PC-9 (cell line): ENCODE results near the gene CUL9. TPM values are rescaled to one million over a fixed set of nuclear protein-coding genes. Genes with fewer than 3 reads are reported as not detected.

ENCODE experiments used
- BruUV-seq: library from RNA; stranded (reverse); fragments of 400-500 nt; replicated peaks from 2 replicates; lab custom pipeline; 2021; lab: Mats Ljungman, UMichigan
- CTCF ChIA-PET: fragments of 300-600 bp; sonication (Branson Sonifier 250); formaldehyde crosslinking; loops from one replicate; lab custom pipeline; 2022; ENCODE audit warnings: antibody characterized with exemption; lab: Charles Lee
- POLR2A ChIA-PET: fragments of 300-600 bp; sonication (Branson Sonifier 250); formaldehyde crosslinking; loops from one replicate; lab custom pipeline; 2022; ENCODE audit warnings: antibody characterized with exemption; ENCODE audit not compliant: unreplicated experiment; lab: Charles Lee
- DNase-seq, 2 experiments: peaks; one replicate each; pipeline versions ENCODE4 v3.0.0 to v3.0.0-alpha.2; 2015 to 2022; ENCODE audit warnings: mixed read lengths in 1 of 2
- H2AFZ ChIP-seq: fragments of 200-600 bp; sonication (generic); 2 replicates; pipeline ENCODE4 v1.8.1; 2017; ENCODE audit warnings: antibody characterized with exemption
- H3F3A ChIP-seq: fragments of 200-600 bp; sonication (generic); 2 replicates; pipeline ENCODE4 v1.8.1; 2017; ENCODE audit warnings: antibody characterized with exemption, mild to moderate bottlenecking, low read depth; ENCODE audit not compliant: insufficient read depth
- H3K27ac ChIP-seq: fragments of 200-600 bp; sonication (generic); 2 replicates; pipeline ENCODE4 v1.6.1; 2016; ENCODE audit warnings: mixed run types
- H3K27me3 ChIP-seq: fragments of 200-600 bp; sonication (generic); 2 replicates; pipeline ENCODE4 v1.6.1; 2016; ENCODE audit warnings: low read depth, mixed run types; ENCODE audit not compliant: insufficient read depth
- H3K36me3 ChIP-seq: fragments of 200-600 bp; sonication (generic); 2 replicates; pipeline ENCODE4 v1.6.1; 2016; ENCODE audit warnings: low read depth, mixed run types
- H3K4me1 ChIP-seq: fragments of 200-600 bp; sonication (generic); replicated peaks from 2 replicates; pipeline ENCODE4 v1.6.1; 2016; ENCODE audit warnings: mixed run types; ENCODE audit not compliant: insufficient read depth
- H3K4me2 ChIP-seq: fragments of 200-600 bp; sonication (generic); 2 replicates; pipeline ENCODE4 v1.6.1; 2017; ENCODE audit warnings: mixed run types
- H3K4me3 ChIP-seq: fragments of 200-600 bp; sonication (generic); 2 replicates; pipeline ENCODE4 v1.6.1; 2016; ENCODE audit warnings: mixed run types
- H3K79me2 ChIP-seq: fragments of 200-600 bp; sonication (generic); 2 replicates; pipeline ENCODE4 v1.6.1; 2017; ENCODE audit warnings: low read depth, mixed run types
- H3K9me2 ChIP-seq: fragments of 200-600 bp; sonication (generic); 2 replicates; pipeline ENCODE4 v1.8.1; 2017; ENCODE audit warnings: mild to moderate bottlenecking; ENCODE audit not compliant: insufficient read depth
- H3K9me3 ChIP-seq: fragments of 200-600 bp; sonication (generic); 2 replicates; pipeline ENCODE4 v1.8.1; 2016; ENCODE audit warnings: low read depth; ENCODE audit not compliant: insufficient read depth
- H4K20me1 ChIP-seq: fragments of 200-600 bp; sonication (generic); 2 replicates; pipeline ENCODE4 v1.8.1; 2017; ENCODE audit not compliant: insufficient read depth
- CTCF ChIP-seq: fragments of 200-600 bp; sonication (generic); conservative IDR thresholded peaks from 2 replicates; pipeline ENCODE4 v1.6.1; 2017; ENCODE audit warnings: mixed run types, antibody characterized with exemption, mild to moderate bottlenecking, moderate library complexity
- EZH2 ChIP-seq: fragments of 200-600 bp; sonication (generic); IDR thresholded peaks from 2 replicates; pipeline ENCODE4 v1.8.0; 2017; ENCODE audit warnings: antibody characterized with exemption, low read depth
- intact Hi-C: fragments of 100-400 bp; cut with micrococcal nuclease; formaldehyde crosslinking; loops from one replicate; pipeline ENCODE4 v1.10.0; 2022; ENCODE audit not compliant: unreplicated experiment
- total RNA-seq: library from RNA; stranded (reverse); gene quantifications from 2 replicates; pipeline ENCODE4 v1.2.3, GENCODE V29; 2021

The CUL9 gene
- total RNA-seq, 1 experiment from 2014 or later, result 52.8 TPM

GRCh38 chr6:43248101-43248500 is 66.1 kb downstream of the CUL9 start:
- no peak overlapping the region for H3K27ac ChIP-seq
- no peaks in the 10 kb centered on the region for H3K79me2 ChIP-seq
- H3K4me2 ChIP-seq, result no peak overlapping the region; the same call in 1 of the 2 replicates
- H3K4me1 ChIP-seq, result no peaks in the 10 kb centered on the region
- no peak for DNase-seq
- H3F3A ChIP-seq, result no peaks in the 10 kb centered on the region; the same call in 1 of the 2 replicates
- ChIA-PET CTCF (no interaction called here), POLR2A (no interaction called here)
- H3K36me3 ChIP-seq, result no peaks in the 10 kb centered on the region
- H3K4me3 ChIP-seq, result no peak overlapping the region
- no TSS peak for BruUV-seq
- TF ChIP-seq EZH2 (no peak), CTCF (no peak)
- intact Hi-C loops, result no loop called here
- peaks cover 22% of the 10 kb centered on the region for H3K27me3 ChIP-seq
- no peaks in the 10 kb centered on the region for H3K9me2 ChIP-seq
- no peaks in the 10 kb centered on the region for H4K20me1 ChIP-seq
- no peaks in the 10 kb centered on the region for H3K9me3 ChIP-seq
- peak overlapping the region; percentile 82; the same call in 1 of the 2 replicates for H2AFZ ChIP-seq

- TF ChIP-seq EZH2, result no peak
- TF ChIP-seq CTCF, result no peak
- Histone ChIP-seq H4K20me1 (no peaks in the 10 kb centered on the region), H3K27me3 (peaks cover 20% of the 10 kb centered on the region), H3K9me3 (no peaks in the 10 kb centered on the region), H3K27ac (no peak overlapping the region), H3K36me3 (no peaks in the 10 kb centered on the region), H3K4me3 (no peak overlapping the region), H3F3A (no peaks in the 10 kb centered on the region; the same call in 1 of the 2 replicates), H3K4me1 (no peaks in the 10 kb centered on the region), H2AFZ (no peak overlapping the region), H3K4me2 (no peak overlapping the region), H3K79me2 (no peaks in the 10 kb centered on the region), H3K9me2 (no peaks in the 10 kb centered on the region)
- CTCF ChIA-PET, result no interaction called here
- DNase-seq, result no peak
- intact Hi-C loops, result no loop called here
- POLR2A ChIA-PET, result no interaction called here
- no TSS peak for BruUV-seq
Measured at GRCh38 chr6:43248791-43249190, 66.8 kb downstream of the CUL9 start.

- Histone ChIP-seq H3K27me3 (peaks cover 8% of the 10 kb centered on the region; the same call in 1 of the 2 replicates), H3K27ac (no peak overlapping the region), H3F3A (no peaks in the 10 kb centered on the region; the same call in 1 of the 2 replicates), H3K9me2 (no peaks in the 10 kb centered on the region), H3K79me2 (no peaks in the 10 kb centered on the region), H3K4me3 (no peak overlapping the region), H3K36me3 (no peaks in the 10 kb centered on the region), H3K4me2 (peak overlapping the region; percentile 32; the same call in 1 of the 2 replicates), H3K4me1 (no peaks in the 10 kb centered on the region), H2AFZ (no peak overlapping the region), H3K9me3 (no peaks in the 10 kb centered on the region), H4K20me1 (no peaks in the 10 kb centered on the region)
- POLR2A ChIA-PET, result no interaction called here
- no peak for TF ChIP-seq EZH2
- no peak for TF ChIP-seq CTCF
- DNase-seq, result no peak
- intact Hi-C loops, result no loop called here
- BruUV-seq, result no TSS peak
- CTCF ChIA-PET, result interaction anchor here (0.6 kb wide), 2 partner anchors 18 to 245 kb away, joined by 4 to 5 read pairs; no protein-coding TSS in a partner anchor
Measured at GRCh38 chr6:43250992-43251373, 69.0 kb downstream of the CUL9 start.
